PC-3 (cell line): ENCODE results near the gene CORO2B. TPM values are rescaled to one million over a fixed set of nuclear protein-coding genes. Genes with fewer than 3 reads are reported as not detected.

Experiments
- ATAC-seq: fragments of 200-7000 bp; cut with Tn5 transposase; 2 replicates; pipeline ENCODE4 v1.9.1; 2020; ENCODE audit warnings: mild to moderate bottlenecking, moderate library complexity
- BruUV-seq: library from RNA; stranded (reverse); fragments of 400-500 nt; replicated peaks from 2 replicates; lab custom pipeline; 2021; lab: Mats Ljungman, UMichigan
- CTCF ChIA-PET: fragments of 300-600 bp; sonication (Branson Sonifier 250); formaldehyde crosslinking; loops from one replicate; lab custom pipeline; 2022; ENCODE audit warnings: antibody characterized with exemption; lab: Charles Lee
- POLR2A ChIA-PET: fragments of 300-600 bp; sonication (Branson Sonifier 250); formaldehyde crosslinking; loops from one replicate; lab custom pipeline; 2022; ENCODE audit warnings: antibody characterized with exemption; ENCODE audit not compliant: unreplicated experiment; lab: Charles Lee
- DNase-seq: peaks from one replicate; pipeline ENCODE4 v3.0.0-alpha.2; 2015
- H2AFZ ChIP-seq: fragments of 300-600 bp; sonication (generic); 2 replicates; pipeline ENCODE4 v1.6.0; 2016; ENCODE audit warnings: antibody characterized with exemption, low read length
- H3F3A ChIP-seq: fragments of 300-600 bp; sonication (generic); one replicate; pipeline ENCODE4 v1.6.0; 2017; ENCODE audit warnings: antibody characterized with exemption, low read length, control low read depth, mild to moderate bottlenecking; ENCODE audit not compliant: unreplicated experiment
- H3K27ac ChIP-seq: fragments of 300-600 bp; sonication (generic); 2 replicates; pipeline ENCODE4 v1.5.1; 2016; ENCODE audit warnings: mild to moderate bottlenecking, low read length
- H3K27me3 ChIP-seq: fragments of 300-600 bp; sonication (generic); 2 replicates; pipeline ENCODE4 v1.6.1; 2016; ENCODE audit warnings: low read length, mixed read lengths
- H3K36me3 ChIP-seq: fragments of 300-600 bp; sonication (generic); 2 replicates; pipeline ENCODE4 v1.6.1; 2016; ENCODE audit warnings: low read depth, mixed run types, low read length, mixed read lengths
- H3K4me1 ChIP-seq: fragments of 300-600 bp; sonication (generic); 2 replicates; pipeline ENCODE4 v1.5.1; 2016; ENCODE audit warnings: low read length; ENCODE audit not compliant: insufficient read depth
- H3K4me2 ChIP-seq: fragments of 300-600 bp; sonication (generic); 2 replicates; pipeline ENCODE4 v1.6.0; 2016; ENCODE audit warnings: low read length
- H3K4me3 ChIP-seq: fragments of 300-600 bp; sonication (generic); 2 replicates; pipeline ENCODE4 v1.5.1; 2016; ENCODE audit warnings: mild to moderate bottlenecking, low read length, mixed read lengths
- H3K79me2 ChIP-seq: fragments of 300-600 bp; sonication (generic); 2 replicates; pipeline ENCODE4 v1.6.1; 2017; ENCODE audit warnings: low read length, mixed read lengths
- H3K9ac ChIP-seq: fragments of 300-600 bp; sonication (generic); 2 replicates; pipeline ENCODE4 v1.6.0; 2016; ENCODE audit warnings: mild to moderate bottlenecking, low read length
- H3K9me2 ChIP-seq: fragments of 300-600 bp; sonication (generic); replicated peaks from 2 replicates; pipeline ENCODE4 v1.6.1; 2016; ENCODE audit warnings: mixed run types, low read length, mixed read lengths
- H3K9me3 ChIP-seq: fragments of 300-600 bp; sonication (generic); 2 replicates; pipeline ENCODE4 v1.6.1; 2016; ENCODE audit warnings: low read length, mixed read lengths
- H4K20me1 ChIP-seq: fragments of 300-600 bp; sonication (generic); 2 replicates; pipeline ENCODE4 v1.6.1; 2016; ENCODE audit warnings: low read length, mixed read lengths
- EZH2 ChIP-seq: fragments of 300-600 bp; sonication (generic); IDR thresholded peaks from one replicate; pipeline ENCODE4 v1.6.1; 2017; ENCODE audit warnings: antibody characterized with exemption, mild to moderate bottlenecking, low read length; ENCODE audit not compliant: unreplicated experiment
- EZH2phosphoT487 ChIP-seq: fragments of 300-600 bp; sonication (generic); IDR thresholded peaks from 2 replicates; pipeline ENCODE4 v1.6.1; 2018; ENCODE audit warnings: mild to moderate bottlenecking, antibody characterized with exemption, low read length, borderline replicate concordance
- intact Hi-C: fragments of 100-400 bp; cut with micrococcal nuclease; formaldehyde crosslinking; loops from 2 replicates; pipeline ENCODE4 v1.9.0; 2023
- total RNA-seq: library from RNA; depleted of rRNA; stranded (reverse); fragments of >200 nt; gene quantifications from 2 replicates; pipeline ENCODE4 v1.2.3, GENCODE V29; 2014
- TF ChIP-seq, protein P1 (sequence below): fragments of 300-600 bp; sonication (generic); conservative IDR thresholded peaks from 2 replicates; pipeline ENCODE4 v1.5.1; 2017; ENCODE audit warnings: antibody characterized with exemption, low read depth, mild to moderate bottlenecking, low read length

The CORO2B gene
- total RNA-seq, 1 experiment from 2014 or later = 0.66 TPM

DNA sequence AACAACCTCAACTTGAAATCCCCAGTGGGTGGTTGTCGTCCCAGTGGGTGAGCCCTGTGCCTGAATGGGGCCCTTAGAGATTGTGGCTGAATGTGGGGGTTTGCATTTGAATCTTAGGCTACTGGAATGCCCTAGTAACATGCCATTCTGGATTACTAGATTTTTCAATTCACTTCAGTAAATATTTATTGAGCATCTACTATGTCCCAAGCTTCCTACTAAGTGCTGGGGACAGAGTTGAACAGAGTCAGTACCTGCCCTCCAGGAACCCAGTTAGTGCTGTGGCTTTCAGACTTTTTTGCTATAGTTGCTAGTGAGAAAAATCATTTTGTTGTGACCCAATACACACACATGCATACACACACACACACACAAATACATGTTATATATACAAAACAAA lies 39.0 kb downstream of the CORO2B start:
- no peaks in the 10 kb centered on the region for H3K79me2 ChIP-seq
- H3K4me1 ChIP-seq = no peaks in the 10 kb centered on the region
- H3K4me2 ChIP-seq = no peak overlapping the region
- TF ChIP-seq EZH2phosphoT487 (no peak), EZH2 (no peak)
- TF ChIP-seq, protein P1, sequence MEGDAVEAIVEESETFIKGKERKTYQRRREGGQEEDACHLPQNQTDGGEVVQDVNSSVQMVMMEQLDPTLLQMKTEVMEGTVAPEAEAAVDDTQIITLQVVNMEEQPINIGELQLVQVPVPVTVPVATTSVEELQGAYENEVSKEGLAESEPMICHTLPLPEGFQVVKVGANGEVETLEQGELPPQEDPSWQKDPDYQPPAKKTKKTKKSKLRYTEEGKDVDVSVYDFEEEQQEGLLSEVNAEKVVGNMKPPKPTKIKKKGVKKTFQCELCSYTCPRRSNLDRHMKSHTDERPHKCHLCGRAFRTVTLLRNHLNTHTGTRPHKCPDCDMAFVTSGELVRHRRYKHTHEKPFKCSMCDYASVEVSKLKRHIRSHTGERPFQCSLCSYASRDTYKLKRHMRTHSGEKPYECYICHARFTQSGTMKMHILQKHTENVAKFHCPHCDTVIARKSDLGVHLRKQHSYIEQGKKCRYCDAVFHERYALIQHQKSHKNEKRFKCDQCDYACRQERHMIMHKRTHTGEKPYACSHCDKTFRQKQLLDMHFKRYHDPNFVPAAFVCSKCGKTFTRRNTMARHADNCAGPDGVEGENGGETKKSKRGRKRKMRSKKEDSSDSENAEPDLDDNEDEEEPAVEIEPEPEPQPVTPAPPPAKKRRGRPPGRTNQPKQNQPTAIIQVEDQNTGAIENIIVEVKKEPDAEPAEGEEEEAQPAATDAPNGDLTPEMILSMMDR = no peak
- DNase-seq (no peak), ATAC-seq (no peak)
- no peaks in the 10 kb centered on the region for H3F3A ChIP-seq
- BruUV-seq = no TSS peak
- ChIA-PET POLR2A (no interaction called here), CTCF (no interaction called here)
- no peaks in the 10 kb centered on the region for H3K9me3 ChIP-seq
- no peaks in the 10 kb centered on the region for H3K36me3 ChIP-seq
- no peak overlapping the region for H3K27ac ChIP-seq
- intact Hi-C loops = no loop called here
- H3K9ac ChIP-seq = no peak overlapping the region
- no peaks in the 10 kb centered on the region for H4K20me1 ChIP-seq
- H3K27me3 ChIP-seq = no peaks in the 10 kb centered on the region
- H2AFZ ChIP-seq = no peak overlapping the region
- no peak overlapping the region for H3K4me3 ChIP-seq
- no peaks in the 10 kb centered on the region for H3K9me2 ChIP-seq

DNA sequence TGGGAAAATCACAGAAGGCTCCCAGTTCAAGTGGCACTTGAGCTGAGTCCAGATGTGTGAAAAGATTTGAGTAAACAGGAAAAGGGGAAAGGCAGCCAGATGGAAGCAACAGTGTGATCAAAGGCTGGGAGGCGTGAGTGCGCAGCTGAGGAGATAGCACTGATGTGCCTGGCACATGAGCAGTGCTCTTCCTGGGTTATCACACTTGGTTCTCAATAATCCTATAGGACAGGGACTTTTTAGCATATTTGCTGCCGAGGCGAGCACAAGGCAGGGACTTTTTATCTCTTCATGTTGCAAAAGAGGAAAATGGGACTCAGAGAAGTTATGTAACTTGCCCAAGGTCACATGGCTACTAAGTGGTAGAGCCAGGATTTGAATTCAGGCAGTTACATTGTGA lies 39.6 kb downstream of the CORO2B start:
- ATAC-seq (no peak), DNase-seq (no peak)
- H3K27ac ChIP-seq = no peak overlapping the region
- no peaks in the 10 kb centered on the region for H3K27me3 ChIP-seq
- TF ChIP-seq, protein P1 = no peak
- TF ChIP-seq EZH2 (no peak), EZH2phosphoT487 (no peak)
- POLR2A ChIA-PET = no interaction called here
- H2AFZ ChIP-seq = no peak overlapping the region
- H3F3A ChIP-seq = no peaks in the 10 kb centered on the region
- CTCF ChIA-PET = no interaction called here
- no peaks in the 10 kb centered on the region for H3K9me2 ChIP-seq
- no TSS peak for BruUV-seq
- no peak overlapping the region for H3K9ac ChIP-seq
- no peaks in the 10 kb centered on the region for H3K9me3 ChIP-seq
- no peaks in the 10 kb centered on the region for H3K79me2 ChIP-seq
- H4K20me1 ChIP-seq = no peaks in the 10 kb centered on the region
- intact Hi-C loops = no loop called here
- no peak overlapping the region for H3K4me2 ChIP-seq
- no peaks in the 10 kb centered on the region for H3K36me3 ChIP-seq
- no peak overlapping the region for H3K4me3 ChIP-seq
- H3K4me1 ChIP-seq = no peaks in the 10 kb centered on the region

DNA sequence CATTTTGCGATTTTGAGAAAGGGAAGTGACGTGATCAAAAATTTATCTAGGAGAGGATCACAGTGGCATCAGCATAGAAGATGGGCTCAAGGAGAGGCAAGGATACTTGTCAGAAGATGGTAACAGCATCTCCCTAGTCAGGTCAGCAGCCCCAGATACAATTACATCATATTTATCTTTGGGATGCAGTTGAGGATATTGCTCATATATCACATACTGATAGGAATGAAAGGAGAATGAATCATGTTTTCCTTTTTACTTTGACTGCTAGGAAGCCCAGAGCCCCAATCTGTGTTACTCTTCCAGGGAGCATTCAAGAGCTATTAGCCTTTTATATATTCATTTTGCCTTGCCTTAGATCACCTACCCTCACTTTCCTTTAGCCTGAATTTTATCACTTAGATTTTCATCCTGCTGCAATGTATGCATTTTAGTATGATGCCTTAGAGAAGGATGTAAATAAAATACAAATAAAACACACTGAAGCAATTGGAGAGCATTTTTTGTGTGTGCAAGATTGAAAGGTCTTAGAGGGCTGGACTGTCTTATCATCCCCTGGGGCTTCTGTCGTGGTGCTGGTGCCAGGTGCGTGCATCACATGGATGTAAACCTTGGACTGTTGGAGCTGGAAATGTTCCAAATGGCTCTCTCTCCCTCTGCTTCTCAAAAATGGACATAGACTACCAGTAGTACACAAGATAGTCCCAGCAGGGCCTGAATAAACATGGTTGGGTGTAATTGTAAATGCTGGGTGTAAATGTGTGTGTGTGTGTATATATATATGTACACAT lies 40.3 kb downstream of the CORO2B start:
- intact Hi-C loops = no loop called here
- ATAC-seq (no peak), DNase-seq (peak; percentile 17)
- Histone ChIP-seq H3K4me3 (no peak overlapping the region), H3F3A (no peaks in the 10 kb centered on the region), H3K9ac (no peak overlapping the region), H3K27ac (no peak overlapping the region), H3K27me3 (no peaks in the 10 kb centered on the region), H3K4me2 (no peak overlapping the region), H3K4me1 (no peaks in the 10 kb centered on the region), H3K36me3 (no peaks in the 10 kb centered on the region), H3K79me2 (no peaks in the 10 kb centered on the region), H4K20me1 (no peaks in the 10 kb centered on the region), H2AFZ (no peak overlapping the region), H3K9me3 (no peaks in the 10 kb centered on the region), H3K9me2 (no peaks in the 10 kb centered on the region)
- CTCF ChIA-PET = no interaction called here
- TF ChIP-seq EZH2 (no peak), EZH2phosphoT487 (no peak)
- TF ChIP-seq, protein P1 = no peak
- no TSS peak for BruUV-seq
- POLR2A ChIA-PET = no interaction called here
